Measurements from ENCODE around the gene CPEB4.

Gene CPEB4

DNA sequence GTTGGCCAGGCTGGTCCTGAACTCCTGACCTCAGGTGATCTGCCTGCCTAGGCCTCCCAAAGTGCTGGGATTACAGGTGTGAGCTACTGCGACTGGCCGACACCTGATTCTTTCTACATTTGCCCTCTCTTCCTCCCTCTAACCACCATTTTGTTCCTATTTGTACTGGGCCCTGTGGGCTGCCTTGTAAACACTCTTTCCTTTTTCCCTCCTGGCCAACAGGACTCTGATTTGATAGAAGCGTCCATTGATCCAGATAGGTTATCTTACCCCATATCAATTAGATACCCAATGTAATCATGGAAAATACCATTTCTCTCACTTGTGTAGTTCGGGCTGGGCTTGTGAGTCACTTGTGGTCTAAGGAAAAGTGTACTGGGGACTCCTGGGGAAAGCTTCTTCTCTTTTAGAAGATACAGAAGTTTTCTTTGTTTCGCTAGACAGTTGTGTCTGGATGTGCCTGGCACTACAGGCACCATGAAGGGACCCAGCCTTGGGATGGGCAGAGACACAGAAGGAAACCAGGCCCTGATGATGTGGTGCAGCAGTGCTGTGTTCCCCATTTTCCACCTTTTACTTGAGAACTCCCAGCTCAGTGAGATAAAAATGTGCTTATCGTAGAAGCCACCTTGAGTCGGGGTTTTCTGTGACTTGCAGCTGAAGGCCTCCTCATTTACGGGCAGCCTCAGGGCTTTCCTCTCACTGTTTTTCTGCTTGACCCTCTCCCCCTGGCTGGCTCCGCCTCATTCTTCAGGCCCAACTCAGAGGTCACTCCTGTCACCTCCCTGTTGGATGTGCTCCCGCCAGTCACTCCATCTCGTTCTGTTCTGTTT is 32.8 kb upstream of the CPEB4 start:
- no peak overlapping the region for H3K27ac ChIP-seq (replicated peaks)
- H3K4me3 ChIP-seq (replicated peaks; ENCODE audit: insufficient read depth, low read length), result no peak overlapping the region
- DNase-seq (ENCODE audit: low read depth in 1 of 2, low spot score in 1 of 2), result no peak
- no peaks in the 10 kb centered on the region for H3K27me3 ChIP-seq (ENCODE audit: insufficient read depth, poor library complexity, severe bottlenecking)
- TF ChIP-seq SPI1 (IDR thresholded peaks at IDR 0.05; ENCODE audit: borderline replicate concordance, low read depth), result no peak
- no peak for TF ChIP-seq CTCF (IDR thresholded peaks at IDR 0.05; ENCODE audit: insufficient read depth, low read length)
- TF ChIP-seq POLR2AphosphoS5 (IDR thresholded peaks at IDR 0.05; ENCODE audit: low read depth), result no peak
- TF ChIP-seq GABPA (IDR thresholded peaks at IDR 0.05; ENCODE audit: low read depth), result no peak
- TF ChIP-seq REST (IDR thresholded peaks at IDR 0.05; ENCODE audit: insufficient replicate concordance, low read depth), result no peak

- no peak for DNase-seq (ENCODE audit: low read depth in 1 of 2, low spot score in 1 of 2)
- H3K27ac ChIP-seq (replicated peaks), result no peak overlapping the region
- no peak overlapping the region for H3K4me3 ChIP-seq (replicated peaks; ENCODE audit: insufficient read depth, low read length)
- TF ChIP-seq GABPA (IDR thresholded peaks at IDR 0.05; ENCODE audit: low read depth) (no peak), REST (IDR thresholded peaks at IDR 0.05; ENCODE audit: insufficient replicate concordance, low read depth) (no peak), POLR2AphosphoS5 (IDR thresholded peaks at IDR 0.05; ENCODE audit: low read depth) (no peak), SPI1 (IDR thresholded peaks at IDR 0.05; ENCODE audit: borderline replicate concordance, low read depth) (no peak), CTCF (IDR thresholded peaks at IDR 0.05; ENCODE audit: insufficient read depth, low read length) (no peak)
- H3K27me3 ChIP-seq (ENCODE audit: insufficient read depth, poor library complexity, severe bottlenecking), result no peaks in the 10 kb centered on the region
These were observed 32.0 kb upstream of the CPEB4 start for GRCh38 chr5:173855995-173856656.

GRCh38 chr5:173857234-173857633 is 30.9 kb upstream of the CPEB4 start:
- no peaks in the 10 kb centered on the region for H3K27me3 ChIP-seq (ENCODE audit: insufficient read depth, poor library complexity, severe bottlenecking)
- DNase-seq (ENCODE audit: low read depth in 1 of 2, low spot score in 1 of 2), result no peak
- TF ChIP-seq CTCF (IDR thresholded peaks at IDR 0.05; ENCODE audit: insufficient read depth, low read length) (no peak), REST (IDR thresholded peaks at IDR 0.05; ENCODE audit: insufficient replicate concordance, low read depth) (no peak), SPI1 (IDR thresholded peaks at IDR 0.05; ENCODE audit: borderline replicate concordance, low read depth) (no peak), POLR2AphosphoS5 (IDR thresholded peaks at IDR 0.05; ENCODE audit: low read depth) (no peak), GABPA (IDR thresholded peaks at IDR 0.05; ENCODE audit: low read depth) (no peak)
- no peak overlapping the region for H3K4me3 ChIP-seq (replicated peaks; ENCODE audit: insufficient read depth, low read length)
- no peak overlapping the region for H3K27ac ChIP-seq (replicated peaks)

Data from HL-60 (cell line).